ENCODE data around the gene MINK1. TPM values are rescaled to one million over a fixed set of nuclear protein-coding genes. Genes with fewer than 3 reads are reported as not detected.
A peak's percentile ranks its signal among the peaks of the same experiment; 100 is the strongest.
"Not testable (repeated sequence)": the region's sequence is repeated elsewhere in the genome, so short reads cannot be mapped to it uniquely, and the experiment has no call there.

Gene MINK1
- total RNA-seq, 1 donor from 2014 or later = 18.4 TPM

DNA sequence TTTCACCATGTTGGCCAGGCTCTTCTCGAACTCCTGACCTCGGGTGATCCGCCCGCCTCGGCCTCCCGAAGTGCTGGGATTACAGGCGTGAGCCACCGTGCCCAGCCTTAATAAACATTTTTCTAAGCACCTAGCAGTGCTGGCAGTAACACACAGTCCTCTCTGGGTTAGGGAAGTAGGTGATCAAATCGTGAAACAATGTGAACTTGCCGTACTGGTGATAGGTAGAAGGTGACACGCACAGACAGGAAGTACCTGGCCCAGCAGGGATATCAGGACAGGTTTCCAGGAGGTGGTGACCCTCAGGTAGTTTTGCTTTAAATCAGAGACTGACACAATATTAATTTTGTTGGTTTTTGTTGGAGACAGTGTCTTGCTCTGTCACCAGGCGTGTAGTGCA, 21.7 kb upstream of the MINK1 start:
- no peak for DNase-seq

DNA sequence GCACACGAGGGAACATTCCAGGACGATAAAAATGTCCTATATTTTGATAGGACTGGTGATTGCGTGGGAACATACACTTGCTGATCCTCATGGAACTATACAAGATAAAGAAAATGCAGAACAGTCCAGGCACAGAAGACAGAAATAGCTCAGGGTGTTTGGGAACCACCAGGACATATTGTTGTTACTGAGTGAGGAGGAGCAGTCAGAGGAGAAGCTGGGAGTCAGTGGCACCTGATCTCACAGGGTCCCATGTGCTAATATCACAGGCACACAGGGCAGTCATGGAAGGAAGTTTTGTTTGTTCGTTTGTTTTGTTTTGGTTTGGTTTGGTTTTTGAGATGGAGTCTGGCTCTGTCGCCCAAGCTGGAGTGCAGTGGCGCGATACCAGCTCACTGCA, 20.4 kb upstream of the MINK1 start:
- DNase-seq = no peak

DNA sequence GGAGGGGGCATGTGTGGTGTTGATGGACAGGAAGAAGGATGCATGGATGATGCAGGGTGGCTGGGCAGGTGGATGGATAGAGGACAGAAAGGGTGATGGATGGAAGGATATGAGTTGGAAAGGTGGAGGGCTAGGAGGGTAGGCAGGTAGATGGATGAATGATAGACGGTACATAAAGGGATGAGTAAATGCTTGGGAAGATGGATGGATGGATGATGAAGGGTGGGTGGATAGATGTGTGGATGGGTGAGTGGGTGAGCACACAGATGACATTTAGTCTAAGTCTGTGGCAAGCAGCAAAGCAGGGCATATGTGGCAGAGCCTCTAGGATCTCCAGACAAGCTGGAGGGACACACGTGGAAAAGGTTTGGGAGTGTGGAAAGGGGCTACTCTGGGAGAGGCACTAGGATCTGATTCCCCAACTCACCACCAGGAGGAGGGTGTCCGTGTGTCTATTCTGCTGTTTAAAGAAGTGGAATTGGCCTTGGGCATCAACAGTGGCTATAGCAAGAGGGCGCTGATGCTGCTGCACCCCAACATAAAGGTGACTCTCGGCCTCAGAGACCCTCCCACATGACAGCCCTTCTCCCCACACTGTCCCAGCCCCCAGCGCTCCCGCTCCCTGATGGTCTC, 18.0 kb upstream of the MINK1 start:
- DNase-seq = no peak

DNA sequence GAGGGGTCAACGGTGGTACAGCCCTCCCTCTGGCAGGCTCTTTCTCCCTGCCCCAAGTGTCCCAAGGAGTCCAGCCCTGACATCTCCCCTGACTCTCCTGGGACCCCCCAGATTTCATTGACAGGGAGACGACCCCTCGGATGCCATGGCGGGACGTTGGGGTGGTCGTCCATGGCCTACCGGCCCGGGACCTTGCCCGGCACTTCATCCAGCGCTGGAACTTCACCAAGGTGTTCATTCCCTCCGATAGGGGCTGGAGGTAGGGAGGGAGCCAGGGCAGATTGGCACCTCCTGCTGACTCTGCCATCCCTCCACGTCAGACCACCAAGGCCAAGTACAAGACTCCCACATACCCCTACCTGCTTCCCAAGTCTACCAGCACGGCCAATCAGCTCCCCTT, 16.3 kb upstream of the MINK1 start:
- no peak for DNase-seq

DNA sequence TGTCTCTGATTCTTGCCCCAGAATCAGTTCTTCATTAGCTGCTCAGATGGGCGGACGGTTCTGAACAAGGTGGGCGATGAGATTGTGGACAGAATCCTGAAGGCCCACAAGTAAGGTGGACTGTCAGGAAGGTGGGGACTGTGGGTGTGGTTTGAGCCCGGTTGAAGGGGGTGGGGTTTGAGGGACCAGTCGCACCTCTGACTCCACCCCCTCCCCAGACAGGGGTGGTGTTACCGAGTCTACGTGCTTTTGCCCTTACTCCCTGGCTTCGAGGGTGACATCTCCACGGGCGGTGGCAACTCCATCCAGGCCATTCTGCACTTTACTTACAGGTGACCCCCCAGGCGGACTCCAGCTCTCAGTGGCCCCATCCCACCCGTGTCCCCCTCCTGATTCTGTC, 14.9 kb upstream of the MINK1 start:
- no peak for DNase-seq

DNA sequence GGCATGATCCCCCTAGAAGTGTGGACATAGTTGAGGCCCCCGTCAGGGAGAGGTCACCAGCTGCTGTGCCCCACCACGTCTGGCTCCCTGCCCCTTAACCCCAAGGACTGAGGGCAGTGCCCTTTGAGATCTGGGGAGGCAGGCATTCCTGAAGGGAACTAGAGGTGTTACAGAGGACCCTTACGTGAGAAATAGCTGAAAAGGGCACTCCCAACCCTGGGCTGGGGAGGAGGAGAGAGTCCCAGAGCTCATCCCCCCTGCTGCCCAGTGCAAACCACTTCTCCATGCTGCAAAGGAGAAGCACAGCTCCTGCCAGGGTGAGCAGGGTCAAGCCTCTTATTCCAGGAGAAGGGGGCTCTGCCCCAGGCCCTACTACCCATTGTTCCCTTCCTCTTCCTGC, 10.3 kb upstream of the MINK1 start:
- DNase-seq = no peak

DNA sequence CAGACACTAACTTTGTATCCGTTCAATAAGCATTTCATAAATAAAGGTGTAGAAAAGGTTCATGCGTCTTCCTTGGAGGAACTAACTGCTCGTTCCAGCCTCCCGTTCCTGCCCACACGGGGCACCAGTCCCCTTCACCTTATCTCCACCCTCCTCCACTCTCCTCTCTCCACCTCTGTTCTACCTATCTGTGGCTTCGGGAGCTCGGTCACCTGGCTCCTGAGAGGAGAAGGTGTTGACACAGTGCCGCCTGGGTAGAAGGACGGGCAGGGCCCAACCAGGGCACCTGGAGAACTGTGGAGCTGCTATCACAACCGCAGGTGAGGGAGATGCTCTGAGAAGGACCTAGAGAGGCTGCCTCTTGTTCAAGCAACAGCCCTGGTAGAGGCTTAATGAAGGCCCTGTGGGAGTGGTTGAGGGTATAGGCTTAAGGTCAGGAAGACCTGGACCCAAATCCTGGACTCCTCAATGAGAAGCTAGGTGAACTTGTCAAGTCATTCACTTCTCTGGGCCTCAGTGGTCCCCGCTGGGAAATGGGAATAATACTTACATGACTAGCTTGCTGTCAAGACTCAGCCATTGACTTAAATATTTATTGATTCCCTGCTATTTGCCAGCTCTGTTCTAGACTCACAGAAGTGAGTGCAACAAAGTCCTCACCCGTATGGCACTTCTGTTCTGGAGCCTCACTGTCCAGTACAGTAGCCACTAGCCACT, 9.6 kb upstream of the MINK1 start:
- DNase-seq = no peak

DNA sequence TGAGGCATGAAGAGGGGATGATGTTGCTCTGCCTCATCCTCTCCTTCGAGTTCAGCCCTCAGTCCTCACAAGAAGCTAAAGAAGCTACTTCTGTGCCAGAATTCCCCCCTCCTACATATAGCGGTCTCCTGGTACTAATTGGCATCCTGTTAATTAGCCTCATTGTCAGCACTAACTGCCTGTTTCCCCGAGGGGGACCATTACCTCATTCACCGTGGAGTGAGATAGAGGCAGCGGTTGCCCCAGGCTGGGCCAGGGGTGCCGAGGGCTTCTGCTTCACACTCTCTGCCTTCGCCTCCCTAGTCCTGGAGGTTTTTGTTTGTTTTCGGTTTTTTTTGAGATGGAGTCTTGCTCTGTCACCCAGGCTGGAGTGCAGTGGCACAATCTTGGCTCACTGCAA, 5.7 kb upstream of the MINK1 start:
- DNase-seq = no peak

DNA sequence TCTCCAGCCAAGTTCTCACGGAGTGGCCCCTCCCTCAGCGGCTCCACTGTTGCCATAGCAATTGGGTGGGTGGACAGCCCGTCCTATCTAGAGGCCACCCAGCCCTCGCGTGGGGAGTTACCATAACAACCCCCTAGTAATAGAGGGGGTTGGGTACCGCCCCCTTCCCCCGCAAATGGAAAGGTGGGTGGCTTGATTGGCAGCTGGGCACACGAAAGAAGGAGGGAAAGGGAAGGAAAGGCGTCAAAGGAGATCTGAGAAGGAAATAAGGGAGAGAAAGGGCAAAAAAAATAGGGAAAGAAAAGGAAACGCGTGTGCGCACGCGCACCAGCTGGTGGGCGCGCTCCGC, 337 bp upstream of the MINK1 start:
- DNase-seq = not testable (repeated sequence)

DNA sequence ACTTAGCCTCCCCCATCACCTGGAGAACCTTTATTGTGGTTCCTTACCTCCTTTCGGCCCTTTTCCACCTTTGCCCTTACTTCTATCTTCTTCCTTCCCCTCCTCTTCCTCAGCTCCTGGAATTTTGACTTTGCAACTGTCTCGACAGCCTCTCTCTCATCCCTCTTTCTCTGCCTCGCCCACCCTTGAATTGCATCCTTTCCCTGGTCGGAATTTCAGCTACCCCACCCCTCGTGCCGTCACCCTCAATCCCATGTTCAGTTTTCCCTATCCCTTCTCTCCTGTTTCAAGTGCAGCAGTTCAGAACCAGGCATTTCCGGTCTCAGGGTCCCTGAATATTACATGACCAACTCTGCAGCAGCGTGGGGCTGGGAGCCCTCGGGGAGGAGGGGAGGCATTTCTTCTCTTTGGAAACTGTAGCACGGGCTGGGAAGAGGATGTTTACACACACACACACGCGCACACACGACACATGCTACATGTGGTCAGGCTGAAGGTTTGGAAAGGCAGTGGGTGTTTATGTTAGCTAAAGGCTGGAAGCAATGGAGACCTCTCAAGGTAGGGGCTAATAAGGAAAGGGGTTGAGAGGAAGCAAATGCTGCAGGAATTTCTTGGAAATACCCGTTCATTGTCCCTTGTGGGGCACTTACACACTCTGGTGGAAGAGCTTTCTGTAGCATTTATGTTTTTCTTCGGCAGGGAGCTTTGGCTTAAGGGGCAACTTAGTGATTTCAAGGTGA, 971 bp downstream of the MINK1 start:
- DNase-seq = no peak

DNA sequence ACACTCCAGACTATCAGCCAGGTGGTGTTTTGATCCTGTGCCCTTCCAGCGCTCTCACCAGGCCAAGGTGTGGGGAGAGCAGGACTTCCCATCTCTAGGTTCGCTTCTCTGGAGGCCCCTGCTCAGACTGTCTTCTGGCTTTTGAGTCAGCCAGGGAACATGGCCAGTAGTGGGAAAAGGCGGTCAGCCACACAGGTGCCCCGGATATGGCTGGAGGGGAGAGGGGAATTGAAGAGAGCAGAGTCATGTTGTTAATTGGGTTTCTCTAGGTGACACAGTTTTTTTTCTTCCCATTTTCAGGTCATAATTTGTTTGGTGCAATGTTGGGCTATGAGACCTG, 1.5 kb downstream of the MINK1 start:
- no peak for DNase-seq

DNA sequence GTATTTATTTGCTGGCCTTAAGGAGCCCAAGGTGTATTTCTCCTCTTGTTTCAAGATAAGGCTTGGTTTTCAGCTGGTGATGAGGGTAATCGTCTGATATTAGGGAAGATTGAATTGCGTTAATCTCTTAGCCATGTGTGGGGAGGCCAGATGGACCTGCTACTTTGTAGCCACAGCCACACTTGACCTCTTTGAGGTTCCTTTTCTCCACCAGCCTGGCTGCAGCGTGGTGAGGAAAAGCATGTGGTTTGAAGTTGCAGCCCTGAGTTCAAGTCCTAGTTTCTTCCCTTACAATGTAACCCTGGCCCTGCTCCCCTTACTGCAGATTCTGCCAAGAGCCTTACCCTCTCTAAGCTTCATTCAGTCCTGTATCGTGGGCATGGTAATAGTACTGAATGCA, 3.1 kb downstream of the MINK1 start:
- DNase-seq = no peak

DNA sequence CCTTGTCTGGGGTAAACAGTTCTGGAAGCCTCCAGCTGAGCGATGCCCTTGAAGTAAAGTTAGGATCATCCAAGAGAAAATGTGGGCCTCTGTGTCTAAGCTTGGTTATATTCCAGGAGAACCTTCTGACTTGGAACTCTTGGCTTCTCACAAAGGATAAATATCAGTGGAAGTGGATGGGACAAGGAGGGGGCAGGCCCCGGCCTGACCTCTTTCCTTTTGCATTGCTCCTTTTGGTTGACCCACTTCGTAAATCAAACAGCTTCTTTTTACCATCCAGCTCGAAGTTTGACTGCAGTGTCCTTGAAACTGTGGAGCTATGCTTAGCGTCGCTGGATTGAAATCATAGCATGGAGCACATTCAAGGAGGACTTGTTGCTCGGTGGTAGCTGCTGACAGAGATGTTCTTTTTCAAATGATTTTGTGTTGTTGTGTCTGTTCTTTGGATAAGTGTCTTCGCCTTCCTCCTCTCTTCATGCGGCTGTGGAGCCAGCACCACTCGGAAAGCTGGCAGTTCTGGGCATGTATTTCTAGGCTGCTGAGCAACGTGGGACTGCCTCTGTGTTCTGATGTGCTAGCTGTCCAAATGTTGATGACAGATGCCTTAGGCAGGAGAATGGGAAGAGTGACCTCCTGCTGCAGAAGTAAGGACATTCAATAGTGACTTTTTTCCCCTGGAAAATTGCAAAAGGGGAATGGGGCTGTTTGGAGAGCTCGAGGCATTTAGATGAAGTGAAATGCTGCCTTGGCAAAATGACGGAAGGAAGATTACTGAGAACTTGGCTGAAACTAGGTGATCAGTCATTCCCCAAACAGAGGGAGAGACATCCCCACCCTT, 4.5 kb downstream of the MINK1 start:
- DNase-seq = peak; percentile 54

DNA sequence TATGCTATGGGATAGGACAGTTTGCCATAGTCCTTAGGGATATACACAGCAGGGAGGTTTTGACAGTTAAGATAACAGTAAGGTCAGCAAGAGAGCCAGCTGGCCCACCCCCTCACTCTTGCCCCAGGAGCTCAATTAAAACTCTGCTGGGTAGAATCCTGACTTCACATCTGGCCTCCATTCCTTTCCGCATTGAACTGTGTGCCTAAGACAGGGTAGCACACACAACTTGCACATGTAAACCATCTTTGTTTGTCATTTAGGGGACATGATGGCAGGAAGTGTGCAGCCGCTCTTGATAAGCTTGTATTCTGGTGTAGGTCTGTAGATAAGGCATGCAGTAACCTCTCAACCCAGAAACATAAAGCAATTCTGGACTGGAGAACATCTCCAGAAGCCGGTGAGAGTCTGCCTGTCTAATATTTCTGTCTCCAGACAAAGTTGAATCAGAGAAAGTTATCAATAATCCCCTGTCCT, 5.2 kb downstream of the MINK1 start:
- no peak for DNase-seq

DNA sequence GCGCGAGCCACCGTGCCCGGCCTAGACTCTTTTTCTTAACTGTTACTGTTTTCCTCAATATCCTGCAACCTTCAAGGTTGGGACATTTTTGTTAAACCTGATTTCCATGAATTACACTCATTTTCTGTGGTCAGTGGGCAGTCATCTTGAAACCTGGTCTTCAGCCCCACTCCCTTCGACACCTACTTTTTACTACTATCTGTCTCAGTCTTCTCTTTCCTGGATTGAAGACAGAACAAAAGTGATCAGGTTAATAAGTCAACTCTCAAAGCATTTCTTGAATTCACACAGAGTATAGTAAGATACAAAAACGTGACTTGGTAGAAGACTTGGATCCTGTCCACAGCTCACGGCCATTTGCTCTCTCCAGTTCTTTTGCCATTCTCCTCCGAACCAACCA, 6.1 kb downstream of the MINK1 start:
- no peak for DNase-seq

DNA sequence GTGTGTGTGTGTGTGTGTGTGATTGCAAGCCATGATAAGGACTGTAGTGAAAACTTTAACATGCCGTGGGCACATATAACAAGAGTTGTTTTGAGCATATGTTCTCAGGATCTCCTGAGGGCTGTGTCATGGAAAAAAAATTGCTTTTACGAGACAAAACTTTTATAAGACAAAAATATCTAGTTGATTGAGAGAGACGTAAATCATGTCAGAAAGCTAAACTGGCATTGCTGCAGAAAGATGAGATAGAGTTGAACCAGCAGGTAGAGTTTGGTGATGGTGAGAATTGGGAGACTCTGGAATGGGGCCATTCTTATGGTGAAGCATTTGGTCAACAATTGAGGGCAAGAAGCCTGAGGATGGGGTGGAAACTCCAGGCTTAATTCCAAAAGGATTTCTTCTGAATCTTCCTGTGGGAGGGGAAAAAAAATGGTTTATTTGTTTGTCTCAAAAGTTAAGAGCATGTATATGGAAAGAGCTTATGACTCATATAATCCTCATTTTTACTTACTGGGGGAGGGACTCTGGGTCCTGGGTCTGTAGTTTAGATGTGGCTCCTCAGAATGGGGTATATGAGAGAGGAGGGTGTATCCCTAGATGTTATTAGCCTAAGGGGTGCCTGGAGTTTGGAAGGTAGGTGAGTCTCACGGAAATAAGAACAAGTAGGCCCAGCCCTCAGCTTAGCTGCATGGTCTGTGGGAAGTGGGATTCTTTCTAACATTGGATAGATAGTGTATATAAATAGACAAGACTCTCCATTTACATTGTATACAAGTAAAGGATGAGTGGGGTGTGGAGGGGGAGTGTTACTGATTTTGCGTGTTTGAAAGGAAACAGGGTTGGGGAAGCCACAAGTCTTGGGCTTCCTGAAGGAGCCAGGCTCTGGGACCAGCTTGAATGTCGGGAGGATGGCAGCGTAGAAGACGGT, 7.1 kb downstream of the MINK1 start:
- DNase-seq = no peak

DNA sequence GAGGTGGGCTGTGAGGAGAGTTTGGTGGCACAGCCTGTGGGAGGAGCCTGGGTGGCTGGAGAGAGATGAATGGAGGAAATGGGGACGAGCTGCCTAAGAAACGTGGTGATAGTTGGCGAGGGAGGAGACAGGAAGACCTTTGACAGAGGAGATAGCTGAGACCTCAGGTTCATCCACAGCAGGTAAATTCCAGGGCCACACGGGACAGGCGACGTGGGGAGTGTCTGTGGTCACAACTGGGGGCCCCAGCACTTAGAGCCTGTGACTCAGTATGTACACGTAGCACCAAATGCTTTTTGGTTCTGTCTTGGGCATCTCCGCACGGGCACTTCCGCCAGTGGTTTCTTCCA, 7.7 kb downstream of the MINK1 start:
- DNase-seq = no peak

DNA sequence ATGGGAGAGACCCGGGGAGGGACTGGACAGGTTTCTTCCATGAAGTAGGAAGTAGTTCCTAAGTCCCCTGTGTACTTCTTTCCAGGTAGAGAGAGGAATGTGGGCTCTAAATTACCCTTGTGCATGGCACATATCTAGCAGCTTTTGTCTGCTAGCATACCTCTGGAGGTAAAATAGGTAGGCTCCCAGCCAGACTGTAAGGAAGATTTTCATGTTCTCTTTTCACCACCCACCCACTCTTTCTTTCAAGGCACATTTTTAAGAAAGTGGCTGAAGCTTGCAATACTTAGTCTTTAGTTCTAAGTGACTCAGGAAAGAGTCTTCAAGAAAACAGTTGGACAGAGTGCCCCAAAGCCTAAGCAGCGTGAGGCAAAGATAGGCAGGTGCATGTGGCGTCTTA, 9.2 kb downstream of the MINK1 start:
- DNase-seq = no peak

DNA sequence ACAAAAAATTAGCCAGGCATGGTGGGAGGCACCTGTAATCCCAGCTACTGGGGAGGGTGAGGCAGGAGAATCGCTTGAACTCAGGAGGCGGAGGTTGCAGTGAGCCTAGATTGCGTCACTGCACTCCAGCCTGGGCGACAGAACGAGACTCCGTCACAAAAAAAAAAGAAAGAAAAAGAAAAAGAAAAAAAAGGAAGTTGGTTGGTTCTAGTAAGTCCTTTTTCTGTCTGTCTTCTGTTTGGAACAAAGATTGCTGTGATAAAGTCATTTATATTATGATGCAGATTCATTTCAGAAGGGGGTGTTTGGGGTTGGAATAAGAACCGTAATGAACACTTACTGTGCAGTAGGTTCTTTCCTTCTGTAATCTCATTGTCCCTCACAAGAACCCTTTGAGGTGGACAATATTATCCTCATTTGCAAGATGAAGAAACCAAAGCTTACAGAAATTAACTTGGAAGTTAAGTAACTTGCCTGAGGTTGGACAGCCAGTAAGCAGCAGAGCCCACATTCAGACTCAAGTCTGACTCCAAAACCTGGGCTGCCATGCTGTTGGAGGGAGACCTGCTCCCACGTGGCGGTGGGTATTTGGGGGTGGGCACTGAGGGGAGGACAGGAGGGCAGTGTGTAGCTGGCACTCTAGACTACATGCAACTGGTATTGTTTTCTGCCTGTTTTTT, 10.3 kb downstream of the MINK1 start:
- DNase-seq = no peak

DNA sequence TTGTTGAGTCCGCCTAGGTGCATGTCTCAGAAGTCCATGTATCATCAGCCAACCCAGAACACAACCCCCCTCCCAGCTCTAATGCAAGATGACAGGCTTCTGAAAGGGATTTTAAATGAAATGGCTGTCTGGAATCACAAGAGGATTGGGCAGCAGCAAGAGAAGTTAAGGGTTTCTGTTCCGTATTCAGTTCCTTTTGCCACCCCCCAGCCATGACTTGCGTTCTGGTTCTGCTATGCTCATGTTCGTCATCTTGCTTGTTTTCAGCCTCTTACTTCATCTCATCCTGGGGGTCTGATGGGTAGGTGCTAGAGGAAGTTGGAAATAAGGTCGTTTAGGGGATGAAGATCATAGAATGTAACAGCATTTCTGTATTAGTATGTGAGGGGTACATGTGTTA, 12.0 kb downstream of the MINK1 start:
- no peak for DNase-seq

Data from occipital lobe (tissue), 2 donors.